ENCODE results near the gene ADAMTS6.

The ADAMTS6 gene

DNA sequence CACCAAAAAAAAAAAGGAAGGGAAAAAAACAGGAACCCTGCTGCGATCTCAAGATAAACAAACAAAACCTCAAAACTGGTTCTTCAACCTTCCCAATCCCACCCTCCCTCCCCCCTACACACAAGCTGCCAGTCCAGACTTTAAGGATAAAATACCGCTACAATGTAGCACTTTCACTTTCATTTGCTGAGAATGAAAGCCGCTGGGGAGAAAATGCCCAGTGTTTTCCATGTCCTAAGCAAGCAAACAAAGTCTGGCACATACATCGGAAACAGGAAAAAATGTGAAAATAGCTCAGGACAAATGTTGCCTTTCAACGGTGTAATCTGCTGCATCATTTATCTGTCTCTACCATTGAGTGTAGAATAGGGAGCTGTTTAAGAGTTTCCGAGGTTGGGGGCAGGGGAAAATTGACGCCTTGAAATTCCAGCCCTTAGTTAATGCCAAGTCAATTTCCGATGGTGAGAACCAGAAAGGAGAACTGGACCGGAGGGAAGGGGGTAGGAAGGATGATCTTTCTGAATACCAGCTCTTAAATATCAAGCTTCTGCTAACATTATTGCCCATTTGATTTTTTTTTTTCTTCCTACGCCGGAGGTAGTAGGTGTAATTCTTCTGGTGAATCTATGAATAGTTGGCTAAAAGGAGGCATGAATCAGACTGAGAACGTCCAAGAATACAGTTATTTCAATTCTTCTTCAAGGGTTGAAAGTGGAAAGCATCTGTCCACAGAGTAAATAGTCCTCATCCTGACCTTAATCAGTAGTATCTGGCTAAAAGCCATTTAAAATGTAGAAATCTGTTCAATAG is 1.2 kb upstream of the ADAMTS6 start:
- Mint-ChIP-seq H3K27ac (peak overlapping the region; percentile 94), H3K4me3 (no peak overlapping the region), H3K36me3 (ENCODE audit: low read depth) (peaks cover 12% of the 10 kb centered on the region), H3K27me3 (ENCODE audit: low read depth, poor library complexity) (no peaks in the 10 kb centered on the region), H3K9me3 (no peaks in the 10 kb centered on the region), H3K4me1 (peaks cover 21% of the 10 kb centered on the region)
- TF ChIP-seq, protein P1, sequence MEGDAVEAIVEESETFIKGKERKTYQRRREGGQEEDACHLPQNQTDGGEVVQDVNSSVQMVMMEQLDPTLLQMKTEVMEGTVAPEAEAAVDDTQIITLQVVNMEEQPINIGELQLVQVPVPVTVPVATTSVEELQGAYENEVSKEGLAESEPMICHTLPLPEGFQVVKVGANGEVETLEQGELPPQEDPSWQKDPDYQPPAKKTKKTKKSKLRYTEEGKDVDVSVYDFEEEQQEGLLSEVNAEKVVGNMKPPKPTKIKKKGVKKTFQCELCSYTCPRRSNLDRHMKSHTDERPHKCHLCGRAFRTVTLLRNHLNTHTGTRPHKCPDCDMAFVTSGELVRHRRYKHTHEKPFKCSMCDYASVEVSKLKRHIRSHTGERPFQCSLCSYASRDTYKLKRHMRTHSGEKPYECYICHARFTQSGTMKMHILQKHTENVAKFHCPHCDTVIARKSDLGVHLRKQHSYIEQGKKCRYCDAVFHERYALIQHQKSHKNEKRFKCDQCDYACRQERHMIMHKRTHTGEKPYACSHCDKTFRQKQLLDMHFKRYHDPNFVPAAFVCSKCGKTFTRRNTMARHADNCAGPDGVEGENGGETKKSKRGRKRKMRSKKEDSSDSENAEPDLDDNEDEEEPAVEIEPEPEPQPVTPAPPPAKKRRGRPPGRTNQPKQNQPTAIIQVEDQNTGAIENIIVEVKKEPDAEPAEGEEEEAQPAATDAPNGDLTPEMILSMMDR (IDR thresholded peaks at IDR 0.05), result no peak
- DNase-seq, result no peak

DNA sequence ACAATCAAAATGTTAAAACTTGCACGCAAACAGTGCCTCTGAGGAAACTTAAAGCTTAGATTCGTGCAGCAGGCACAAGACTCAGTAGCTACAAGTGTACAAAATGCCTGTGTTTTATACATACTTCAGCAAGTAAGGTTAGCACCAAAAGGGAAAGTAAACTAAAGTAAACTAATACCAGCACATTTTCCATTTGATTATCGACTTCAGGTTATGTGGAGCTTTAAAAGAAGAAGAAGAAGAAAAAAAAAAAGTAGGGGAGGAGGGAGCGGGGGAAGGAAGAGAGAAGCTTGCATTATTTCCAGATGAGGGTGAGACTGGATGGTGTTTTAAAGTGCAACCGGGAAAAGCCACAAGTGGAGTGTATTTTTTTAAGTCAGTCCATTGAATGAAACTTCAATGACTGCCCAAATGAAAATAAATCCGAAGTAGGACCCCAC is 596 bp upstream of the ADAMTS6 start:
- TF ChIP-seq, protein P1 (IDR thresholded peaks at IDR 0.05), result no peak
- Mint-ChIP-seq H3K27me3 (ENCODE audit: low read depth, poor library complexity) (no peaks in the 10 kb centered on the region), H3K27ac (peak overlapping the region; percentile 94), H3K4me3 (no peak overlapping the region), H3K9me3 (no peaks in the 10 kb centered on the region), H3K4me1 (peaks cover 21% of the 10 kb centered on the region), H3K36me3 (ENCODE audit: low read depth) (peaks cover 12% of the 10 kb centered on the region)
- no peak for DNase-seq

DNA sequence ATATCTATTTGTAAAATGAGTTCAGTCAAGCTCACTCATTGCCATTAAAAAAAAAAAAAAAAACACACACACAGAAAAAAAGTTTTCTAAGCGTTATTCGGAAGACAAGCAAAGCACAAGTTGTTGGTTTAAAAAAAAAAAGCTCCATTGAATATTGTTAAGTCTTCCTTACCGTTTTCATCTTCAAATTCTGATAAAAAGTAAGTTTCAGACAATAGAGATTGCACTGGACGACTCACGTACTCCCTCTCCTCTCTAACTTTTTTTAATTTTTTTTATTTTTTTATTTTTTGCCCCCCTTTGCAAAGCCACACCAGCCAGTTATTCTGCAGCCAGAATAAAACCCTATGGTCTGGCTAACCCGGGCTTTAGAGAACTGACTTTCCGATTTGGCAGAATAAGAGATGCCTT is 544 bp downstream of the ADAMTS6 start:
- H3K4me1 Mint-ChIP-seq, result peaks cover 21% of the 10 kb centered on the region
- DNase-seq, result no peak
- peaks cover under 1% of the 10 kb centered on the region for H3K36me3 Mint-ChIP-seq (ENCODE audit: low read depth)
- H3K27me3 Mint-ChIP-seq (ENCODE audit: low read depth, poor library complexity), result no peaks in the 10 kb centered on the region
- TF ChIP-seq, protein P1 (IDR thresholded peaks at IDR 0.05), result no peak
- H3K27ac Mint-ChIP-seq, result peak overlapping the region; percentile 94
- H3K4me3 Mint-ChIP-seq, result no peak overlapping the region
- no peaks in the 10 kb centered on the region for H3K9me3 Mint-ChIP-seq

DNA sequence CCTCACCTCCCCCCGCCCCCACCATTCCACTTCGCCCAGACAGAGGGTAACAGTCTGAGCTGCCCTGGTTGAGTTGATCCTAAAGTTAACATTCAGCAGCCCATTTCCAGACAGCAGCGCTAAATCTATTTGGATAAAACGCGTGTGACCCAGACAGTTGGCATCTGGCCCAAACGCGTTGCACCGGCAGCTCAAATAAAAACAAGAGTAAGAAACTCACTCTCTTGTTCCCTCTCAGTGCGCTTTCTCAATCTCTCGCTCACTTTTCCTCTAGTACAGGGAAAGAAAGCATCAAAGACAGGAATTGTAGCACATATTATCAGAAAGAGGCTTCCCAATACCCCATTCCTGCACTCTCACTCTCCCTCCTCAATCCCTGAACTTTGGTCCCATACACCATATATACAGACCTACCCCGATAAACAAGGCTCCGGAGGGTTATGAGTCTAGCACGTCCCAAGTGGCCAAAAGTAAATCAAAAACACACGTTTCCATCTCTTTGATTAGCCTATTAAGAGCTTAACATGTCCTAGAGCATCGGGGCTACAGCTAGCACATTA is 1.3 kb downstream of the ADAMTS6 start:
- no peaks in the 10 kb centered on the region for H3K9me3 Mint-ChIP-seq
- no peaks in the 10 kb centered on the region for H3K27me3 Mint-ChIP-seq (ENCODE audit: low read depth, poor library complexity)
- peak; percentile 26 for DNase-seq
- peaks cover 21% of the 10 kb centered on the region for H3K4me1 Mint-ChIP-seq
- no peak overlapping the region for H3K27ac Mint-ChIP-seq
- TF ChIP-seq, protein P1 (IDR thresholded peaks at IDR 0.05), result no peak
- no peaks in the 10 kb centered on the region for H3K36me3 Mint-ChIP-seq (ENCODE audit: low read depth)
- H3K4me3 Mint-ChIP-seq, result no peak overlapping the region

DNA sequence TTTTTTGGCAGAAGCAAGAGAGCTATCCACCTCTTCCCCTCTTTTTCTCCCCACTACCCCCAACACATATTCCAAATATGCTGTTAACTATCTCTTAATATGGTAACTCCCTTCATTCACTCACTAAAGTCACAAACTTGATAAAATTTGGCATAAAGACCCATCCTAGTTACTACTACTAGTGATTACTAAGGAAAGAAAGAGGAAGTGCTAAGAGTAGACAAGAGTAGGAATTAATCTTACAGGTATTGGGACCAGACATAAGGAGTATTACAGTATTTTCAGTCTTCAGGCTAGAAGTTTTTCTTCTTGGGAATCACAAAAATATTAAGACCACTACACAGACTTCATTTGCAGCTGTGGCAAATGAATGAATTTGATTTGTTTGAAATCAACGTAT is 2.2 kb downstream of the ADAMTS6 start:
- Mint-ChIP-seq H3K9me3 (no peaks in the 10 kb centered on the region), H3K27ac (no peak overlapping the region), H3K4me3 (no peak overlapping the region), H3K4me1 (peaks cover 21% of the 10 kb centered on the region), H3K36me3 (ENCODE audit: low read depth) (no peaks in the 10 kb centered on the region), H3K27me3 (ENCODE audit: low read depth, poor library complexity) (no peaks in the 10 kb centered on the region)
- TF ChIP-seq, protein P1 (IDR thresholded peaks at IDR 0.05), result no peak
- DNase-seq, result no peak

All from nephron progenitor cell (in vitro differentiated cells).